Stimulated activated CD8-positive, alpha-beta memory T cell treated with anti-CD3 and anti-CD28 coated beads, Interleukin-15, amount 100 ng/mL, for 4 hours (primary cell): Measurements from ENCODE around the gene ANKRD44.
"Not testable (repeated sequence)": the region's sequence is repeated elsewhere in the genome, so short reads cannot be mapped to it uniquely, and the experiment has no call there.

Experiments used
- DNase-seq, 2 donors: peaks; one replicate each; pipeline ENCODE4 v3.0.0-alpha.2; 2020; ENCODE audit warnings: low read depth in 2 of 2

Gene ANKRD44

DNA sequence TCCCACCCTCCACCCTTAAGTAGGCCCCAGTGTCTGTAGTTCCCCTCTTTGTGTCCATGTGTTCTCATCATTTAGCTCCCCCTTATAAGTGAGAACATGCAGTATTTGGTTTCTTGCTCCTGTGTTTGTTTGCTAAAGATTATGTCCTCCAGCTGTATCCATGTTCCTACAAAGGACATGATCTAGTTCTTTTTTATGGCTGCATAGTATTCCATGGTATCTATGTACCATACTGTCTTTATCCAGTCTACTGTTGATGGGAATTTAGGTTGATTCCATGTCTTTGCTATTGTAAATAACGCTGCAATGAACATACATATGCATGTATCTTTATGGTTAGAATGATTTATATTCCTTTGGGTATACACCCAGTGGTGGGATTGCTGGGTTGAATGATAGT lies 233.9 kb downstream of the ANKRD44 start:
- no peak for DNase-seq

DNA sequence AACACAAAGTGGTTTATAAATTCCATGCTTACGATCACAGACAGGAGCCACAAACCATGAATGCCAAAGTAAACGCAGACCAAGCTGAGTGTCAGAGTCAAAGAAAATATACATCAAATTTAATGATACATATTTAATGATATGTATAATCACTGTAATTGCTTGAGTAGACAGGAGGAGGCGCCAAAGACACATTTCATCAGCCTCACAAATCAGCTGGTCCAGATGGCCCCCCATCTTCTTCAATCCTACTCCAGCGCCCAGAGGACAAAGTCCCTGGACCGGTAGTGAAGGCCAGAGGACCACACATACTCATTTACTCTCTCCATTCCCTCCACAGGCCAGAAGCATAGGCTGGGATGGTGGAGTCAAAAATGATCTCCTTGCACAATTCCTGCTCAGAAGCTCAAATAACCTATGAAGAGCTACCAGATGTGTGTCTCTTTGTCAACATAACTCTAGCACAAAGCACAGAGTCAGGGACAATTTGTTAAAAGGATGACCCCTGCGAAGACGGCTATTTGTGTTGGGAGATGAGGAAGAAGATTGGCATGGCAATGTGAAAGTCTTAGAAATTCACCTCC lies 234.7 kb downstream of the ANKRD44 start:
- no peak for DNase-seq

DNA sequence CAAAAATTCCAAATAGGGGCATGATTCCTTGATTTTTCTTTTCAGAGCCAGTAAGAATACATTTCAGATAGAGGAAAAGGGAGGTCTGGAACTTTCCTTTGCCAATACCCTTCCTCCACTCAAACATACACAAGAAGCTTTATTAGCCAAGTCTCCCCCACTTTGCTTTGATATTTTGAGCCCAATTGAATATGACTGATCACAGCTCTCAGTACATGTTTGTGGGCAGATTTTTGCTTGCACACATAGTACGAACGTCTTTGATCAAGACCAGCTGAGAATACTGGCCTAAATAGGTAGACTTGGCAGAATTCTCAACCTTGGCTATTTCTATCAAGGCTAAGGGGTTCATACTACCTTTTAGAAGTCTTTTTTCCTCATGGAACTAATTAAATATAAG lies 235.3 kb downstream of the ANKRD44 start:
- DNase-seq, result no peak

DNA sequence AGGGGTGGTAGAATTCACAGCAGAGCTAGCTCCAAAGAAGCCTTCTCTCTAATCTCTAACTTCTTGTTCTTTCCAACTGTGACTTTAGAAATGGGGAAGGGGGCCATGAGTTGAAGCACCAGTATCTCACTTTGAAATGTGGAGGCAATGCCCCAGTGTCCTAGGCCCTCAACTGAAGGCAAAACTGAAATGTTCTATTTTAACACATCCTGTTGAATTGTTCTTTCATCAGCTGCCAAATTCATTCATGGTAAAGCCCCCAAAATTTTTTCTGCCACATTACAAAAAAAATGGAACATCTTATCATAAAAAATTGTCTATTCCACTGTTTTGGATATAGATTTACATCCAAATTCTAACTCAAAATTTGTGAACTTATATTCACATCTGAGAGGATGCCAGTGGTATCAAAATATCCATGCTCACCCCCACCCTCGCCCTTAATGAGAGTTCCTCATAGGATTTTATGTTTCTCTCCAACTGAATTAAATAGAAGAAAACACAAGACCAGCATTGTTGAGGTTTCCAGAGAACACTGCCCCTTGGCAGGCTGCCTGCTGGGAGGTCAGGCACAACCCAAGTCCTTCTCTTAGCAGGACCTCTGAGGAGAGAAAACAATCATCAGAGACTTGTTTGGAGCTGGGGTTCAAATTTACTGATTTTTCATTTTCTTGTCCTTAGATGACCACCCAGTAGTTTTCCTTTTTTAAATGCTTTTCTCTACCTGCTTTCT lies 236.7 kb downstream of the ANKRD44 start:
- no peak for DNase-seq

DNA sequence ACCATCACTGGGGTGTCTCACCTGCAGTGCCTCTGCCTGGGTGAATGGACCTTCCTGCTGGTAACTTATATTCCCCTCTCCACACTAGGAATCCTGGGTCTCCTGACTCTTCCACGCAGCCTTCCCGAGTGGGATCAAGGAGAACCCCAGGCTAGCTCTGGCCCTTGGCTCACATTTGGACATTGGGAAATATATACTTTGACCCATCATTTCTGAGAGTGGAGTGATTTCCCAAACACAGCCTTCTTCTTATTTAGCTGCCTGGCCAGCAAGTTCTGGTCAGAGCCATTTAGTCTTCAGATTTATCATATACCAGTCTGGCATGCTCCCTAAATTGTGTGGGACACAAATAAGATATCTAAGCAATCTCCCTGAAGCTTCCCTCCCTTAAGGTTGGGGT lies 237.3 kb downstream of the ANKRD44 start:
- no peak for DNase-seq

DNA sequence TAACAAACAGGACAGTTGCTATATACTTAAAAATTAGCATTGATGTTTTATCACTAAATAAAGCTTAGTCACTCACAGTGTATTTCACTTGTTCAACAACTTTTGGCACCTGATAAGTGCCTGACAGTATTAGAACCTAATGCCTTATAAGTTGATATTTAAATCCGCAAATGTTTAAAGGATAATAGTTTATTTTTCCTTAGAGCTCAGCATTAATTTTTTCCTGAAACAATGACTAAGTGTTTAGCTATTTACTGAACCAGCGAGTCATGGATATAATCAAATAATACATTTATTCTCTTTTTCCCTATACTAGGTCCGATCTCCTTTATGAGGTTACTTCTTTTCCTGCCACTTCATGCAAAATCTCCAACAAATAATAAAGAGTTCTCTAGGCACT lies 238.0 kb downstream of the ANKRD44 start:
- no peak for DNase-seq

DNA sequence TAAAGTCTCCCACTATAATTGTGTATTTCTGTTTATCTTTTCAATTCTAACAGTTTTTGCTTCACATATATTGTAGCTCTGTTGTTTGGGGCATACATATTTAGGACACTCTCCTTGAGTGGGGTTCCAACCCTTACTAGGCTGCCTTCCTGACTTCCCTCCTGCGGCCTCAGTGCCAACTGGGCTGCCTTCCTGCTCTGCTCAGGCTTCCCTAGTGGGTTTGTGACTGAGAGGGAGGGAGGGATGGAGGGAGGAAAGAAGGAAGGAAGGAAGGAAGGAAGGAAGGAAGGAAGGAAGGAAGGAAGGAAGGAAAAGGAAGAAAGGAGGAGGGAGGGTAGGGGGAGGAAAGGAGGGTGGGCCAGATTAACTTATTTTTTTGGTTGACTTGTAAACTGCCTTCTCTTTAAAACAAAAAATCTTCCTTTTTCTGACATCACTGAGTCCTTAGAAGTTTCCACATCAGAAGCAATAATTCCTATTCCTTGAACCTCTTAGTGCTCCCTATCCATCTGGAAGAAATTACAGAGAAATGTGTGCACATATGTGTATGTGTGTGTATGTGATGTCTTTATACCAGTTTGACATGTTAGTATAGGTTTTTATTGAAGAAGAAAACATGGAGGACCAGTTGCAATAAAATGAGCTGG lies 238.7 kb downstream of the ANKRD44 start:
- DNase-seq, result no peak

DNA sequence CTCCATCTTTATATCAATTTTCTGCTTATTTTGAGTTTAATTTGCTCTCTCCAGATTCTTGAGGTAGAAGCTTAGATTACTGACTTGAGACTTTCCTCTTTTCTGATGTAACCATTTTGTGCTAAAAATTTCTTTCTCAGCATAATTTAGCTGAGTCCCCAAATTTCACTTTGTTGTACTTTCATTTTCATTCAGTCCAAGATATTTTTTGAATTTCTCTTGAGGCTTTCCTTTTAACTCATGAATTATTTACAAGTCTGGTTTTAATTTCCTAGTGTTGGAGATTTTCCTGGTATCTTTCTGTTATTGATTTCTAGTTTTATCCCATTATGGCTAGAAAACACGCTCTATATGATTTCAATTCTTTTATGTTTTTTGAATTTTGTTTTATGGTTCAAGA lies 239.4 kb downstream of the ANKRD44 start:
- DNase-seq, result no peak

DNA sequence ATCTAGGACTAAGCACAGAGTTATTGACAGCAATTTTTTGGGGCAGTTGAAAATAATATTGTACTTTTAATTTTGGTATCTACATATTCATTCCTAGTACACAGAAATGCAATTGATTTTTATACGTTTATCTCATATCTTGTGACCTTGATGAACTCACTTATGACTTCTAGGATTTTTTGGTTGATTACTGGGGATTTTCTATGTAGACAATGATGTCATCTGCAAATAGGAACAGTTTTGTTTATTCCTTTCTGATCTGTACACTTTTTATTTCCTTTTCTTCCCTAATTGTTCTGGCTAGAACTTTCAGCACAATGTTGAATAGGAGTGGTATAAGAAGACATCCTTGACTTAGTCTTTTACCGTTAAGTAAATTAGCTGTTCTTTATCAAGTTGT lies 240.6 kb downstream of the ANKRD44 start:
- DNase-seq, result no peak

DNA sequence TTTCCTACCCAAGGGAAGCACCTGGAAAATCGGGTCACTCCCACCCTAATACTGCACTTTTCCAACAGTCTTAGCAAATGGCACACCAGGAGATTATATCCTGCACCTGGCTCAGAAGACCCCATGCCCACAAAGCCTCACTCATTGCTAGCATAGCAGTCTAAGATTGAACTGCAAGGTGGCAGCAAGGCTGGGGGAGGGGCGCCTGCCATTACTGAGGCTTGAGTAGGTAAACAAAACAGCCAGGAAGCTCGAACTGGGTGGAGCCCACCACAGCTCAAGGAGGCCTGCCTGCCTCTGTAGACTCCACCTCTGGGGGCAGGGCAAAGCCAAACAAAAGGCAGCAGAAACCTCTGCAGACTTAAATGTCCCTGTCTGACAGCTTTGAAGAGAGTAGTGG lies 248.0 kb downstream of the ANKRD44 start:
- DNase-seq, result not testable (repeated sequence)

DNA sequence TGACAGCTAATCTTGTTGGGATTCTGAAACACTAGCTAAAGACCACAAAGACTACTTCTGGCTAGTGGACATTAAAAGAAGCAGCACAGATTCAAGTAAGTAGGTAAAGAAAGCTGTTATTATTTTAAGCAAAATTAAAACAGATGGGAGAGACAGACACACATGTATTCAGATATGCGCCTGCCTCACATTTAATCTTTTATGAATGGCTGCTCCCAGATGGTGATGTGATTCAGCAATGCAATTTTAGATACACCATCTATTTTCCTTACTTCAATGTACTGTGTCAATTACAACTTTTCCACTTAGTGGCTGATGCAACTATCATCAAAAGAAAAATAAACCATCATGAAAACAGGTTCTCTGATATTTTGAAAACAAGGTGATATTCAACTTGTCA lies 251.1 kb downstream of the ANKRD44 start:
- DNase-seq, result no peak

DNA sequence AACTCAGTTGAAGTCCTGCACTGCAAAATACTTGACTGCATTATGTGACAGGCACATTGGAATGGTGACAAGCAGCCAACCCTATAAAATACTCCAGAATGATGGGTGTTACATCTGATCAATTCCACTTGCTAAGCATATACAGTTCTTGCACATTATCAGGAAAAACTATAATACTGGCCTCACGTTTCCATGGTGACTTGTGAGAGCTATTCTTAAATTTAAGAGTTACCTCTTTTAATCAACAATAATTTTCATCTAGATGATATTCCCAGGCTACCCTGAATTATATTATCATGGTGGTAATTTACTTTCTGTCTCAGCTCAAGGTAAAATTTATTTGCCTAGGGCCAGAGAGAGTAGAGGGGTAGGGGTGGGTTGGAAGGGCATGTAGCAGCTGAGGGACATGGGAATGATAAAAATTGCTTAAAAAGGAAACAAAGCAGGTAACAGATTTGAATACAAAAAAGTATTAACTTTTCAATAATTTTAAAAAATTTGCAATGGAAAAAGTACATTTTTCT lies 251.7 kb downstream of the ANKRD44 start:
- no peak for DNase-seq

DNA sequence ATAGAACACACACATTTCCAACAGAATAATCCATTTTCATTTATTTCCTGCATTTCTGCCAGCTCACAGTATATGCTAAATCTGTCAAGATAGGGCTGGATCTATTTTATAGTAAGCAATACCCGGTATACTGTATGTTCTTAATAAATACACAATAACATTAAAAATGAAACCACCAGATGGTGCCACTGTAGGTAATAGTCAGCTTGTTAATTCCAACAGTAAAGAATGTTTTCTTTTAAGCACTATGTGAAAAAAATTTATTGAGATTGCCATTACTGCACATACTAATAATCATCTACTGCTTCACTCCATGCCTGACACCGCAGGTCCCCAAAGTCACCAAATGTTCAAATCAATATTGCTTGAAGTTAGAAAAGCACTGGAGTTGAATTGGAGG lies 252.6 kb downstream of the ANKRD44 start:
- DNase-seq, result no peak

DNA sequence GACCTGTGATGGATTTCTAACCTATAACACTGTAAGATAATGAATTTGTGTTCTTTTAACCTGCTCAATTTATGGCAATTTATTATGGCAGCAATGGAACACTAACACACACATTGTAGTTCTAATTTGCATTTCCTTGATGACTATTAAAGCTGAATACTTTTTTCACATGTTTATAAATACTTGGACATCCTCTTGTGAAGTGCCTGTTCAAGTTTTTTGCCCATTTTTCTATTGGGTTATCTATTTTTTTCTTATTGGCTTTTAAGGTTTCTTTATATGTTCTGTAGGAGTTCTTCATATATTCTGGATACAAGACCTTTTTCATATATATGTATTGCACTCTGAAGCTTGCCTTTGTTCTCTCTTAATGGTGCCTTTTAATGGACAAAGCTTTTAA lies 255.5 kb downstream of the ANKRD44 start:
- DNase-seq, result no peak

DNA sequence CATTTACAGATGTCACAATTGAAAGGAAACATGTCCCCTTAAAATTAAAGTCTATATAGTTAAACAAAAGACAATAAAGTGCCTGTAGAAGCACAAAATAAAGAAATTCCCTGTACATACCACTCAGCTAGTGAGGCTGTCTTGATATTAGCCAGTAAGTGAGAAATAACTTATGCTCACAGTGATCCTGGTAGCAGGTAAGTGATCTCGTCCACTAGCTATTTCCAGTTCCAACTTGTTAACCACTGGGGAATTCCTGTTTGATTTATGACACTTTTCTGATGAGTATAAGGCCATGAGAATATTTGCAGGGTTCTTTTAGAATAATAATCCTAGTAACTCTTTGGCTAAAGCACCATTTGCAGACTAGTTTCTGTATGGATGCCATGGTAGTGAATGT lies 256.1 kb downstream of the ANKRD44 start:
- no peak for DNase-seq

DNA sequence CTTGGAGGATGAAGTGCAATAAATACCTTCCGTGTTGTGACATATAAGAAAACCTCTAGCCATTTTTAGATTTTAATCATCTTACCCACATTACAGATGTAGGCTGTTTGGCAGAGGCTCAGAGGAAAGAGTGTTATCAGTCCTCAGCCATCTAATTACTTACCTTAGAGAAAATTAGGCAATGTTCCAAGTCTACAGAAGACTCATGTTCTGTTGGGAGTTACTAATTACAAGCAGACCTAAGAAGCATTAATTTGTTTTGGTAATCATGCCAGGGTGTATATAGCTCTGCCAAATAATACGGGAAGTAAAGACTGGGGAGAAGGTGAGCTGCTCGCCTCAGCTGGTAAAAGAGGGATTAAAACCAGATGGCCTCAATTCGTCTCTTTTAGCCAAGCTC lies 258.2 kb downstream of the ANKRD44 start:
- no peak for DNase-seq

DNA sequence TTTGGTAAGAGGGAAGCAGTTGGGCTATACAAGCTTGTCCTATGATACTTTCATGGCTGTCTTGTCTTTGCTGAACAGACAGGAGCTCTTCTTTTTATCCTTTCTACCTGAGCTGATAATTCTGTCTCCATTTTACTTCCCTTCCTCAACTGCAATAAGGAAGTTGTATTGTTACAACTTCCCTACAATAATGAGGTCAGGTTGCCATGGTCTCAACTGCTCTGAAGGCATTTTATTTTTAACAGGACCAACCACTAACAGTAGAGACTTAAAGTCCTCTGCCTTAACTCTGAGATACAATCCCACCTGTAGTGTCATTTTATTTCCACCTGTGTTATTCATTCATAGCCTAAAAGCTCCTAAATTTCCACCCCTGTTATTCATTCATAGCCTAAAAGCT lies 265.5 kb downstream of the ANKRD44 start:
- no peak for DNase-seq

DNA sequence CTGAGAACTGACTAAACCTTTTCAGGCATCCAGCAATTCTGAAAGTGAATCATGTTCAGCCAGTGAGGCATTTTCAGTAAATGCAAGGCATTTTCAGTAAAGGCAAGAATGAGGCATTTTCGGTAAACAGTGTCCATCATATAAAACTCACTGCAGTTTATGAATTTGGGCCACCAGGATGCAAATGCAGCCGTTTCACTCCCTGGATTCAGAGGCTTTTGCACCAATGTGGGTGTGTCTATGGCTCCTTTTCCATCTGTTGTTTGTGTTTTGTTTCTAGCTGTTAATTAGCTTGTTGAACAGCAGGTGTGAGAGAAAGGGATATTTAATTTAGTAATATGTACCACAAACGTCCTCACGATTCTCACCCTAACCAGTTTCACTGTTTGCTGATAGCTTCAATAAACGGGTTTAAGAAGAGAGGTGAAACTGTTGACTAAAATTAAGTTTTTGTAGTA lies 267.8 kb downstream of the ANKRD44 start:
- no peak for DNase-seq

DNA sequence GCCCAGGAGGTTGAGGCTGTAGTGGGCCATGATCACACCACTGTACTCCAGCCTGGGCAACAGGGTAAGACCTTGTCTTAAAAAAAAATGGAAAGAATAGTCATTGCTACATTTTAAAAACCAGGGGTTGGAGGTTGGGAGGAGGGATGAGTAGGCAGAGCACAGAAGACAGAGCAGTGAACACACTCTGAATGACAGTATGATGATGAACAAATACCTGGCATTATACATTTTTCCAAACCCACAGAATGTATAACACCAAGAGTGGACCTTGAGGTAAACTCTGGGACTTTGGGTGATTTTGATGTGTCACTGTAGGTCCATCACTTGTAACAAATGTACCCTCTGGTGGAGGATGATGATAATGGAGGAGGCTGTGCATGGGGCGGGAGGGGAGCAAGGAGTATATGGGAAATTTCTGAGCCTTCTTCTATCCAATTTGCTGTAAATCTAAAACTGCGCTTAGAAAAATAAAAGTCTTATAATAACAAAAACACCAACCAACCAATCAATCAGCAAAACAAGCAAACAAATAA lies 272.6 kb downstream of the ANKRD44 start:
- DNase-seq, result no peak

DNA sequence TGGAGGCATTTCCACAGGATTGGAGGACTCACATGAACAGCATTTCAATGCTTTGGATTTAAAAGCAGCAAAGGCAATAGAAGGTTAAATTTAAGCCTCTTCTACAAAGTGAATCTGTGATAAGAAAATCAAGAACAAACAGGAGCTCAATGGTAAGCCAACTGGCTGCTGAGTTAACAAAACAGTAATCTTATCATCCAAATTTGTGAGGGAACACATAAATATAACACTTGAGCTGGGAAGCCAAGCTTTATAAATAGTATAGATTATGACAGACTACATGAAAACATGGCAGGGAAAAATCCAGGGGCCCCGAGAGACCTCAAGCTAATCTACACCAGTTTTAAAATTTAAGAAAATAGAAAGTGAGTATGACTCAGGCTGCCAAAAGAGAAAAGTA lies 275.6 kb downstream of the ANKRD44 start:
- DNase-seq, result no peak

DNA sequence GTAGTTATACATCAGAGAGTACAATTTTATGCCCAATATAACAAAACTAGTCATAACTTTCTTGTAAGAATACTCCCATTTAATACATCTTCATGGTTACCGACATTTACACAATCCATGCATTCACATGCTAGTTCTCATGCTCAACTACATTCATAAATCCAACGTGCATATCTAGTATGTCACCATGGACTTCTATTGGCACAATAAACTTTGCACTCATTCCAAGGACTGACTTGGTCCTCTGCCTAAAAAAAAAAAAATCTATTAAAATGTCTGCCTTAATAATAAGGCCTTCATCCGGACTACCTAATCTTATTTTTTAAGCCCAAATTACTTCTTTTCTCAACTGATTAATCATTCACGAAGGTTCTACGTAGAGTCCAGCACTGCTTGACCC lies 276.3 kb downstream of the ANKRD44 start:
- DNase-seq, result no peak

DNA sequence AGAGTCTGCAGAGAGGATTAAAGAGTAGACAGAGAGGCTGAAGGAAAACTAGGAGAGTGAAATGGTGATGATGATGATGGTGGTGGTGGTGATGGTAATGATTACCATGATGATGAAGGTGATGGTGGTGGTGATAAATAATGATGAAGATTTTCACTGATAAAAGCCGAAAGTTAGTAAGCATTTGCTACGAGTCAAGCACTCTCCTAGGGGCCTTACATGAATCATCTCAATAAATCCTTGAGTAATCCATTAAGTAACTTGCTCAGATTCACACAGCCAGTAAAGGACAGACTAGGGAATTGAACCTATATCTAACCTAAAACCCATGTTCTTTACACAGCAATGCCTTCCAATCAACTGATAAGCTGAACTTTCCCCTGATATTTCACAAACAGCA lies 277.4 kb downstream of the ANKRD44 start:
- DNase-seq, result no peak

DNA sequence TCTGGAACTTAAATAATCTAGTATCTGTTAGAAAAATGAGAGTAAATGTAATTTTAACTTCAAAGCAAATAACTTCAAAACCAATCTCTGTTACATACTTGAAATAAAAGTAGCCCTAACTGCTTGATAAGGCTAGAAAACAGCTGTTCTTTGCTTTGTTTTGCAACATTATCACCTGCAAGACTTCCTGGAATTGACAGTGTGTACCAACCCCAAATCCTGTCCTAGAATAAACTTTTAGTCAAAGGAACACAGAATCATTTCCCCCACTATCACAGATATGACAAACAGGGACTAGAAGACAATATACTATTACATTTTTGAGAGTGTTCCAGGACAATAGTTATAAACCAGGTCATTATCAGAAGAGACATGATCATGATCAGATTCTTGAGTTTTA lies 278.8 kb downstream of the ANKRD44 start:
- no peak for DNase-seq
